CD4-positive, alpha-beta T cell treated with Interleukin-21 for 1 hour (primary cell): ENCODE data around the gene RFPL1.
"Not testable (repeated sequence)": the region's sequence is repeated elsewhere in the genome, so short reads cannot be mapped to it uniquely, and the experiment has no call there.

ENCODE experiments used
- DNase-seq: peaks from one replicate; pipeline ENCODE4 v3.0.0-alpha.2; 2020

The RFPL1 gene

DNA sequence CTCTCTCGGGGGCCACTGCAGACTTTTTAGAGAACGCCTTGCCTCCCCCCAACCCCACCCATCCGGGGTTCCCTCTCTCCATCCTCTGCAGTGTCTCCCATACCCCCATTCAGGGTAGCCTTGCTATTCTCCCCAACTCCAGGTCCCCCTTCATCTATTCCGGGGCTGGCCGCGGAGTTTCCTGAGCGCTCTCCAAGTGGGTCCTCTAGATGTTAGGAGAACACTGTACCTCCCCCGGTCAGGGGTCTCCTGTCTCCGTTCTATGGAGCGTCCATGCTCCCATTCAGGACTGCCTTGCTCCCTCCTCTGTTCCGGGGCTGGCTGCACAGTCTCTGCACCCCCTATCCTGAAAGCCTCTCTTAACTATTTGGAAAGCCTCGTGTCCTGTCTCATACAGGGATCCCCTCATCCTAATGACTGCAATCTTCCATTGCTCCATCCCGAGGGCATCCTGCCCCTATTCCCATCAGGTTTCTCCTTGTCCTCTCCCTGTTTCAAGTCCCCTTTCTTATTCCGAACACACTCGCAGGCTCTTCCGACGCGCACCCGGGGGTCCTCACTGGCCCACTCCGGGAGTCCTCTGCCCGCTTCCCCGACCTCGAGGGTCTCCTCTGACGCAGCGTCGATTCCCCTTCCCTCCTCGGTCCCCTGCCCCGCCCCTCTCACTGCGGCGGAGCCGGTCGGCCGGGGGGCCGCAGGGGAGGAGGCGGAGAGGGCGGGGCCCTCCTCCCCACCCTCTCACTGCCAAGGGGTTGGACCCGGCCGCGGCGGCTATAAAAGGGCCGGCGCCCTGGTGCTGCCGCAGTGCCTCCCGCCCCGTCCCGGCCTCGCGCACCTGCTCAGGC, 41.3 kb downstream of the RFPL1 start, which contains the start of gene NEFH:
TSS of gene NEFH (plus strand) at position 802 of the 845 bp plus-strand sequence. CDS start 45 bp downstream, outside the sequence.
- DNase-seq: no peak

DNA sequence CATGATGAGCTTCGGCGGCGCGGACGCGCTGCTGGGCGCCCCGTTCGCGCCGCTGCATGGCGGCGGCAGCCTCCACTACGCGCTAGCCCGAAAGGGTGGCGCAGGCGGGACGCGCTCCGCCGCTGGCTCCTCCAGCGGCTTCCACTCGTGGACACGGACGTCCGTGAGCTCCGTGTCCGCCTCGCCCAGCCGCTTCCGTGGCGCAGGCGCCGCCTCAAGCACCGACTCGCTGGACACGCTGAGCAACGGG, 41.8 kb downstream of the RFPL1 start:
- no peak for DNase-seq

- DNase-seq: peak; percentile 55
Observed at GRCh38 chr22:29480512-29481264, 42.3 kb downstream of the RFPL1 start.

DNA sequence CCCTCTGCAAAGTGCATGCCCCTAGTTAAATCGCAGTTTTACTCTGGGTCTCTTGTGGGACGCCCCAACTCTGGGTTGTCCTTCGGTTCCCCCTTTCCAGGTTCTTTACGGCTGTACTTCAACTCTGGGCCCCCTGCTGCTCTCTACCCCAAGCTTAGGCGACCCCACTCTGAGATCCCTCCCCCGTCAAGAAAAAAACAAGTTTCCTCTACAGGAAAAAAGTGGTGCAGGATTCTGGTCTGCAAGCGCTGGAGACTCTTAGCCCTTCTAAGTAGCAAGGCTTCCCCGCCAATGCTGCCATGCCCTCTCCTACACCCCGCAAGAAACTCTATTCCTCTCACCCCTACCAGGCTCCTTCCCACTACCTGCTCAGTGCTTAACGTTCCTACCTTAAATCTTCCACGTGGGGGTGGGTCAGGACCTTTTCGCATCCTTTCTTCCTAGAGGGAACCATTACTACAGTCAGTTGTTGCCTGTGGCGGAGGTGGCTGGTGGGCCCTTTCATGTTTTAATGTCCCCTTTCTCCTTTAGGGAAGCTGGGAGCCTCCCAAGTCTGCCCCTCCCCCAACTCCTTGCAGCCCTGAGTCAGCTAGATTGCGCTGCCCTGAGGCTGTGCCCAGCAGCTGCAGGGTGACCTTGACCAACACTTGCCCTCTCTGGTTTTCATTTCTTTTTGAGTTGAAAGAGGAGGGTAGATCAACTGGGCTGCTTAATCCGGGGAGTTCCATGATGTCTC, 43.0 kb downstream of the RFPL1 start:
- DNase-seq: no peak

DNA sequence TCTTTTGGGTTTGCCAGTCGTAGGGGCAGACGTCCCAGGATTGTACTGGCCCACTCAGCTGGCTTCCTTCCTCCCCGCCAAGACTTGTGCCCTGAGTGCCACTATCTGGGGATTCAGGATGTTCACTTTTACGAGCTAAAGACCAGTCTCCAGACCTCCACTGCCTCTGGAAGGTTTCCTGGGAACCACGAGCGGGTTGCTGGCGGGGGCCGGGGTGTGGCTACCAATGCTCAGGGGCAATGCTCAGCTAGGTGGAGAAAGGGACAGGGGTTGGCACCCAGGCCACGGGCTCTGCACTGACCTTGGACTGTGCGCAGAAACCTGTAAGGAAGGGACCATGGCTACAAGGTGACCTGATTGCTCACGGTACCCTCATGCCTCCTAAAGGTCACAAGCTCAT, 43.9 kb downstream of the RFPL1 start:
- DNase-seq: no peak

DNA sequence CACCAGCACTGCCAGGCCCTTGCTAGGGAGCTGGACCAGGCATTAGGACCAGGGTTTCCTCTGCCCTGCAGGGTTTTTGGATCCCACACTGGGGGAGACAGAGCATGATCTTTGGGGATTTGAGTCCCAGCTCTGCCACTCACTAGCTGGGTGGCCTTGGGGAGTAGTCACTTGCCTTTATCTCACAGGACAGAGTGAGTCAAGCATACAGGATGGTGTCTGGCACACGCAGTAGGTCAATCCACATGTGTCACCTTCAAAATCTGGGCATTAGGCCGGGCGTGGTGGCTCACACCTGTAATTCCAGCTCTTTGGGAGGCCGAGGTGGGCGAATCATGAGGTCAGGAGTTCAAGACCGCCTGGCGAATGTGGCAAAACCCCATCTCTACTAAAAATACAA, 44.3 kb downstream of the RFPL1 start:
- DNase-seq: no peak

DNA sequence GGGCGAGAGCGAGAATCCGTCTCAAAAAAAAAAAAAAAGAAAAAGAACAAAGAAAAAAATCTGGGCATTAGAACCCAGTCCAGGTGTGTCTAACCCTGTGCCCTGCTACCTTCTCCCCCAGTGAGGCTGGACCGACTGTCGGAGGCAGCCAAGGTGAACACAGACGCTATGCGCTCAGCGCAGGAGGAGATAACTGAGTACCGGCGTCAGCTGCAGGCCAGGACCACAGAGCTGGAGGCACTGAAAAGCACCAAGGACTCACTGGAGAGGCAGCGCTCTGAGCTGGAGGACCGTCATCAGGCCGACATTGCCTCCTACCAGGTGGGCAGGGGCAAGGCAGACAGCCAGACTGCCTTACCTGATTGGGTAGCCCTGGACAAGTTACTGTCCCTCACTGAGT, 44.9 kb downstream of the RFPL1 start:
- DNase-seq: no peak

- no peak for DNase-seq
Observed at GRCh38 chr22:29484642-29485041, 46.3 kb downstream of the RFPL1 start.

- DNase-seq: no peak
Observed at GRCh38 chr22:29485448-29485847, 47.1 kb downstream of the RFPL1 start.

DNA sequence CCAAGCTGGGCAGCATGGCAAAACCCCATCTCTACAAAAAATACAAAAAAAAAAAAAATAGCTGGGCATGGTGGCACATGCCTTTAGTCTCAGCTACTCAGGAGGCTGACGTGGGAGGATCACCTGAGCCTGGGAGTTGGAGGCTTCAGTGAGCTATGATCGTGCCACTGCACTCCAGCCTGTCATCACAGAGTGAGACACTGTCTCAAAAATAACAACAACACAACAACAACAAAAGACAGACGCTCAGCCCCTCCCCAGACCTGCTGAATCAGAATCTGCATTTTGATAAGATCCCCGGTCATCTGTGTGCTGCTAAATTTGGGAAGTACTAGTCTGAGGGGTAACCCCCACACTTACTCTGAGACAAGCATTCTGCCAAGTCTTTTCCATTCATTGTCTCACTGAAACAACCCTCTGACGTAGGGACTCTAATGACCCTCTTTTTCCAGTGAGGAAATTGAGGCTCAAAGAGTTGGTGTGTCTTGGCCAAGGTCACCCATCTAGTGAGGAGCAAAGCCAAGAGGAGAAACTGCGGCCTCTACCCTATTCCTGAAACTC, 49.1 kb downstream of the RFPL1 start:
- DNase-seq: no peak

GRCh38 chr22:29489127-29489780, 50.9 kb downstream of the RFPL1 start:
- not testable (repeated sequence) for DNase-seq

GRCh38 chr22:29491012-29491411, 52.6 kb downstream of the RFPL1 start:
- DNase-seq: no peak
